H7 (cell line): ENCODE data around the gene VAT1. TPM values are rescaled to one million over a fixed set of nuclear protein-coding genes. Genes with fewer than 3 reads are reported as not detected.

Source experiments
- DNase-seq: peaks from one replicate; pipeline ENCODE4 v3.0.0; 2012
- H3K27me3 ChIP-seq: 2 replicates; pipeline ENCODE4 v1.6.0; 2011; ENCODE audit warnings: mild to moderate bottlenecking, low read length; ENCODE audit not compliant: control insufficient read depth, insufficient read depth
- H3K36me3 ChIP-seq: replicated peaks from 2 replicates; pipeline ENCODE4 v1.5.1; 2011; ENCODE audit warnings: low read length; ENCODE audit not compliant: control insufficient read depth, insufficient read depth
- H3K4me3 ChIP-seq: 2 replicates; pipeline ENCODE4 v1.5.1; 2011; ENCODE audit warnings: low read depth, mild to moderate bottlenecking, control low read depth, low read length, moderate library complexity; ENCODE audit not compliant: insufficient read depth
- total RNA-seq: library from RNA; depleted of rRNA; stranded (reverse); fragments of >200 nt; shearing (Covaris generic); gene quantifications from 2 replicates; pipeline ENCODE4 v1.2.3, GENCODE V29; 2014

Gene VAT1
- total RNA-seq, 1 experiment from 2014 or later: 264 TPM

- H3K36me3 ChIP-seq: peaks cover 17% of the 10 kb centered on the region
- peak; percentile 42 for DNase-seq
- no peaks in the 10 kb centered on the region for H3K27me3 ChIP-seq
- H3K4me3 ChIP-seq: no peak overlapping the region
Observed at GRCh38 chr17:43020030-43020621, 2.1 kb downstream of the VAT1 start.

- H3K36me3 ChIP-seq: peaks cover 17% of the 10 kb centered on the region
- no peaks in the 10 kb centered on the region for H3K27me3 ChIP-seq
- H3K4me3 ChIP-seq: no peak overlapping the region
- DNase-seq: no peak
Observed at GRCh38 chr17:43019418-43019817, 2.8 kb downstream of the VAT1 start.

- peaks cover 17% of the 10 kb centered on the region for H3K36me3 ChIP-seq
- H3K4me3 ChIP-seq: no peak overlapping the region
- no peak for DNase-seq
- no peaks in the 10 kb centered on the region for H3K27me3 ChIP-seq
Observed at GRCh38 chr17:43018932-43019331, 3.3 kb downstream of the VAT1 start.

- H3K4me3 ChIP-seq: no peak overlapping the region
- H3K27me3 ChIP-seq: no peaks in the 10 kb centered on the region
- DNase-seq: peak; percentile 52
- H3K36me3 ChIP-seq: peaks cover 17% of the 10 kb centered on the region
Observed at GRCh38 chr17:43018008-43018853, 4.0 kb downstream of the VAT1 start.

- H3K36me3 ChIP-seq: peaks cover 17% of the 10 kb centered on the region
- no peak overlapping the region for H3K4me3 ChIP-seq
- H3K27me3 ChIP-seq: no peaks in the 10 kb centered on the region
- no peak for DNase-seq
Observed at GRCh38 chr17:43016216-43016615, 6.0 kb downstream of the VAT1 start.

GRCh38 chr17:43015579-43015978 lies 6.6 kb downstream of the VAT1 start:
- Histone ChIP-seq H3K4me3 (no peak overlapping the region), H3K36me3 (peaks cover 17% of the 10 kb centered on the region), H3K27me3 (no peaks in the 10 kb centered on the region)
- DNase-seq: peak; percentile 59

GRCh38 chr17:43014649-43015542 lies 7.3 kb downstream of the VAT1 start:
- Histone ChIP-seq H3K36me3 (peaks cover 17% of the 10 kb centered on the region), H3K27me3 (no peaks in the 10 kb centered on the region), H3K4me3 (no peak overlapping the region)
- no peak for DNase-seq

- Histone ChIP-seq H3K4me3 (no peak overlapping the region), H3K36me3 (peaks cover 15% of the 10 kb centered on the region), H3K27me3 (no peaks in the 10 kb centered on the region)
- DNase-seq: no peak
Observed at GRCh38 chr17:43014020-43014648, 8.1 kb downstream of the VAT1 start.

GRCh38 chr17:43013296-43013695 lies 8.9 kb downstream of the VAT1 start:
- H3K4me3 ChIP-seq: no peak overlapping the region
- peaks cover 11% of the 10 kb centered on the region for H3K36me3 ChIP-seq
- DNase-seq: no peak
- H3K27me3 ChIP-seq: no peaks in the 10 kb centered on the region

- no peaks in the 10 kb centered on the region for H3K27me3 ChIP-seq
- peaks cover 5% of the 10 kb centered on the region for H3K36me3 ChIP-seq
- DNase-seq: no peak
- no peak overlapping the region for H3K4me3 ChIP-seq
Observed at GRCh38 chr17:43011728-43012472, 10.3 kb downstream of the VAT1 start.

- H3K4me3 ChIP-seq: no peak overlapping the region
- peaks cover under 1% of the 10 kb centered on the region for H3K36me3 ChIP-seq
- DNase-seq: no peak
- no peaks in the 10 kb centered on the region for H3K27me3 ChIP-seq
Observed at GRCh38 chr17:43010667-43011308, 11.4 kb downstream of the VAT1 start.

GRCh38 chr17:43006639-43007551 lies 15.3 kb downstream of the VAT1 start, which contains the start of gene IFI35:
IFI35 (plus strand) TSS chr17:43006784; CDS start chr17:43006948, 164 bp downstream.
- Histone ChIP-seq H3K4me3 (peak within 1 kb of the TSS; percentile 35), H3K27me3 (no peaks in the 10 kb centered on the region), H3K36me3 (peaks cover 12% of the 10 kb centered on the region)
- peak; percentile 76 for DNase-seq
